ENCODE measurements around the gene NT5C2. TPM values are rescaled to one million over a fixed set of nuclear protein-coding genes. Genes with fewer than 3 reads are reported as not detected.
A peak's percentile ranks its signal among the peaks of the same experiment; 100 is the strongest.

NT5C2 gene
- total RNA-seq, 4 donors from 2014 or later, result 39.6 to 86.5 (median 50.7) TPM

DNA sequence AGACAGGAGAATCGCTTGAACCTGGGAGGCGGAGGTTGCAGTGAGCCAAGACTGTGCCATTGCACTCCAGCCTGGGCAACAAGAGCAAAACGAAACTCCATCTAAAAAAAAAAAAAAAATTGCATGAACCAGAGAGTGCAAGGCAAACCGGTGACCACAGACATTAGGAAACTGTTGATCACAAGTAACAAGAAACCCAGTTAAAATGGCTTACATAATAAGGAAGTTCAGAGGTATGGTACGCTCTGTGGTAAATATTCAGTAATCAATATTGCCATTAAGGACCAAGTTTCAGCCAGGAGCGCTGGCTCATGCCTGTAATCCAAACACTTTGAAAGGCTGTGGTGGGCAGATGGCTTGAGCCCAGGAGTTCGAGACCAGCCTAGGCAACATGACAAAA lies 9.2 kb upstream of the NT5C2 start:
- H3K36me3 ChIP-seq, result no peaks in the 10 kb centered on the region
- no peak for DNase-seq
- no peaks in the 10 kb centered on the region for H3K4me1 ChIP-seq
- H3K9me3 ChIP-seq, result no peaks in the 10 kb centered on the region
- H3K27ac ChIP-seq, result no peak overlapping the region
- H3K27me3 ChIP-seq, result no peaks in the 10 kb centered on the region
- TF ChIP-seq POLR2A (IDR thresholded peaks at IDR 0.05), result no peak
- H3K4me3 ChIP-seq, result no peak overlapping the region

DNA sequence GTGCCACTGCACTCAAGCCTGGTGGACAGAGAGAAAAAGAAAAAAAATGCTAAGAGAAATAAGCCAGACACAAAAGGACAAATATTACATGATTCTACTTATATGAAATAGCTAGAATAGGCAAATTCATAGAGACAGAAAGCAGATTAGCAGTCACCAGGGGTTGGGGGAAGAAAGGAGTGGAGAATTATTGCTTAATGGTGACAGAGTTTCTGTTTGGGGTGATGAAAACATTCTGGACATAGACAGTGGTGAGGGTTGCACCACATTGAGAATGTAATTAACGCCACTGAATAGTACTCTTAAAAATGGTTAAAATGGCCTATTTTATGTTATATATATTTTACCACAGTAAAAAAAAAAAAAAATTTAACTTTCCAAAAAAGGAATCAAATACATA lies 6.4 kb upstream of the NT5C2 start:
- Histone ChIP-seq H3K4me3 (no peak overlapping the region), H3K36me3 (no peaks in the 10 kb centered on the region), H3K4me1 (no peaks in the 10 kb centered on the region), H3K27me3 (no peaks in the 10 kb centered on the region), H3K27ac (no peak overlapping the region), H3K9me3 (no peaks in the 10 kb centered on the region)
- DNase-seq, result no peak
- TF ChIP-seq POLR2A (IDR thresholded peaks at IDR 0.05), result no peak

DNA sequence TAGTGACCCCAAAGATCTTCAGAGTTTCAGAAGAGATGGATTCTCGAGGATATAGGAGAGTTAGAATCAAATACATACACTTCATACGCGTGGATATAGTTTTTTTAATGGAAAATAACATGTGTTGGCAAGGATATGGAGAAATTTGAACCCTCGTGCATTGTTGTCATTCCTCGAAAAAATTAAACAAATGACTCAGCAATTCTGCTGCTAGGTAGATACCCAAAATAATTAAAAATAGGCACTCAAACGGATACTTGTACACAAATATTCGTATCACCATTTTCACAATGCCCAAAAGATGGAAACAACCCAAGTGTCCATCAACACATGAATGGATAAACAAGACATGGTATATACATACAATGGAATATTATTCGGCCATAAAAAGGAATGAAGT lies 5.6 kb upstream of the NT5C2 start:
- Histone ChIP-seq H3K36me3 (no peaks in the 10 kb centered on the region), H3K27ac (no peak overlapping the region), H3K4me1 (no peaks in the 10 kb centered on the region), H3K27me3 (no peaks in the 10 kb centered on the region), H3K9me3 (no peaks in the 10 kb centered on the region), H3K4me3 (no peak overlapping the region)
- no peak for DNase-seq
- no peak for TF ChIP-seq POLR2A (IDR thresholded peaks at IDR 0.05)
- no peak for TF ChIP-seq CTCF (IDR thresholded peaks at IDR 0.05)

DNA sequence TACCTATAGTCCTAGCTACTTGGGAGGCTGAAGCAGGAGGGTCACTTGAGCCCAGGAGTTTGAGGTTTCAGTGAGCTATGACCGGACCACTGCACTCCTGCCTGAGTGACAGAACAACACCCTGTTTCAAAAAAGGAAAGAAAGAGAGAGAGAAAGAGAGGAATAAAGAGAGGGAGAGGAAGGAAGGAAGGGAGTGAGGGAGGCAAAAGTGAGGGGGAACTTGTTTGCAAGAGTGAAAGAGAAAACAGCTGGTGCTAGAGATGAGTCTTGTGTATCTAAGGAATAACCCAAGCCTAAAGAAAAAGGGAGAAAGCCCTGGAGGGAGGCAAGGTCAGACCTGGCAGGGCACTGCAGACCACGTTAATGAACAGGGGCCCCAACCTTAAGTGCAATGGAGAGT lies 4.8 kb upstream of the NT5C2 start:
- Histone ChIP-seq H3K4me3 (no peak overlapping the region), H3K27ac (no peak overlapping the region), H3K4me1 (no peaks in the 10 kb centered on the region), H3K36me3 (no peaks in the 10 kb centered on the region), H3K27me3 (no peaks in the 10 kb centered on the region), H3K9me3 (no peaks in the 10 kb centered on the region)
- DNase-seq, result no peak
- no peak for TF ChIP-seq POLR2A (IDR thresholded peaks at IDR 0.05)
- no peak for TF ChIP-seq CTCF (IDR thresholded peaks at IDR 0.05)

- H3K4me3 ChIP-seq, result no peak overlapping the region
- H3K9me3 ChIP-seq, result no peaks in the 10 kb centered on the region
- H3K4me1 ChIP-seq, result no peaks in the 10 kb centered on the region
- no peak overlapping the region for H3K27ac ChIP-seq
- no peak for TF ChIP-seq CTCF (IDR thresholded peaks at IDR 0.05)
- no peak for TF ChIP-seq POLR2A (IDR thresholded peaks at IDR 0.05)
- no peaks in the 10 kb centered on the region for H3K27me3 ChIP-seq
- DNase-seq, result peak in 1 of 3 donors; percentile 58
- H3K36me3 ChIP-seq, result no peaks in the 10 kb centered on the region
Observed at GRCh38 chr10:103197174-103197573, 4.1 kb upstream of the NT5C2 start.

GRCh38 chr10:103196516-103196915 lies 3.4 kb upstream of the NT5C2 start:
- no peaks in the 10 kb centered on the region for H3K36me3 ChIP-seq
- DNase-seq, result no peak
- H3K27me3 ChIP-seq, result no peaks in the 10 kb centered on the region
- peaks cover 0 to 3% (median 1%) of the 10 kb centered on the region in 4 donors for H3K4me1 ChIP-seq
- no peak for TF ChIP-seq POLR2A (IDR thresholded peaks at IDR 0.05)
- TF ChIP-seq CTCF (IDR thresholded peaks at IDR 0.05), result no peak
- no peak overlapping the region for H3K4me3 ChIP-seq
- no peaks in the 10 kb centered on the region for H3K9me3 ChIP-seq
- no peak overlapping the region for H3K27ac ChIP-seq

DNA sequence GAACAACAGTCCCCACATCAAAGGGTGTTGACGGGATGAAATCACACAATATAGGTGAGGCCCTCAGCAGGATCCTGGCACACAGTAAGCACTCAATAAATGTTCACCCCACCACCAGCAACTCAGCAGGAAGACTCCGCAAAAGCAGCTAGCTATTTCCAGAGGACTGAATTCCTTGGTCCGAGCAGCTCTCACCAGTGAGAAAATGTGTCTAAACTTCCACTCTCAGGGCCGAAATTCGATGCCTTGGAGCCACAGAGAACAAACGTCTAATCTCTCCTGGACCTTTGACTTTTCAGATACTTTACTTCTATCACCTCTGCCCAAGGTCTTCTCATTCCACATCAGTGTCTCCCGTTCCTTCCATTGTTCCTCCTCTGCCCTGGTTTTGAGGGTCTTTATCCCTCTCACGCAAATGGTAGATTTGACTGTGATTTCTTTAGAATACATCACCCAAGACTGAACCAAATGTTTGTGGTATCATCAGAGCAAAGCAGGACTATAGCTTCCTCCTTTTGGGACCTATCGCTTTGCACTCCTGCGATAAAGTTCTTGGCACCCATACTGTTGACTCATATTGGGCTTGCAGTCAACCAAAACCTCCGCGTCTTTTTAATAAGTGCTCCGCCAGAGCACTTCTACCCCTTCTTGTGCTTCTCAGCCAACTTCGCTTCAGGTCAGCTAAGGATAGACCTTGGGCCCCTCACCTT lies 903 bp upstream of the NT5C2 start:
- Histone ChIP-seq H3K4me1 (peaks cover 0 to 20% (median 2%) of the 10 kb centered on the region in 4 donors), H3K9me3 (no peaks in the 10 kb centered on the region), H3K27ac (no peak overlapping the region), H3K36me3 (no peaks in the 10 kb centered on the region), H3K27me3 (no peaks in the 10 kb centered on the region), H3K4me3 (no peak overlapping the region)
- DNase-seq, result no peak
- TF ChIP-seq CTCF (IDR thresholded peaks at IDR 0.05) (no peak), POLR2A (IDR thresholded peaks at IDR 0.05) (no peak)
